ENCODE measurements around the gene DESI2.
A peak's percentile ranks its signal among the peaks of the same experiment; 100 is the strongest.

Gene DESI2

DNA sequence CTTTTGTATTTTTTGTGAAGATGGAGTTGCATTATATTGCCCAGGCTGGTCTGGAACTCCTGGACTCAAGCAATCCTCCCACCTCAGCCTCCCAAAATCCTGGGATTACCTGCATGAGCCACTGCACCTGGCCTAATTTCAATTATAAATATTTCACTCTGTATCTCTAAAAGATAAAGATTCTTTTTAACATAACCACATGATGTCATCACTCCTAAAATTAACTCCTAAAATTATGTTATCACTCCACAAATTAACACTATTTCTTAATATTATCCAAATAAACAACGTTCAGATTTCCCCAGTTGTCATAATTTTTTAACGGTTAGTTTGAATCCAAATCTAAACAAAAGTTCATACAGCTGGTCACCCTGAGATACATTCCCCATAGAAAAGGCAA, 43.0 kb downstream of the DESI2 start:
- in situ Hi-C loops (cut with MboI; ENCODE audit: low pct_unique_long_range_greater_than_20kb, low sequenced_read_pairs), result no loop called here
- no peak for DNase-seq

DNA sequence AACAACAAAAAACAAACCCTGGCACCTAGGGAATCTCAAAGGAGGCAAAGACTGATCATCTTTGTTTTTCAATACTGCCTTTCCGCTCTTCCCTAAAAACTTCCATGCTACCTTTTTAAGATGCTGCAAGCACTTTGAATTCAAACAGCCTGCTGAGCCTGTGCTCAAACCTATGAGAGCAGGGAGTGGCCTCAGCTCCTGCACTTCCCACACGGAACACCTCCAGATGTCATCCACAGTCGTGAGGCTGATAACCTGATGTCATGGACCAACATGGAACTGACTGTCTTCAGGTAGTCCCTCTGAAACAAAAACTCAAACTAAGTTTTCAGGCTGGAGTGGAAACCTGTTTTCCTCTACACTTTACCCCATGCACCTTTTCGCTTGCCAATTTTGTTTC, 46.8 kb downstream of the DESI2 start:
- in situ Hi-C loops (cut with MboI; ENCODE audit: low pct_unique_long_range_greater_than_20kb, low sequenced_read_pairs), result no loop called here
- DNase-seq, result no peak

DNA sequence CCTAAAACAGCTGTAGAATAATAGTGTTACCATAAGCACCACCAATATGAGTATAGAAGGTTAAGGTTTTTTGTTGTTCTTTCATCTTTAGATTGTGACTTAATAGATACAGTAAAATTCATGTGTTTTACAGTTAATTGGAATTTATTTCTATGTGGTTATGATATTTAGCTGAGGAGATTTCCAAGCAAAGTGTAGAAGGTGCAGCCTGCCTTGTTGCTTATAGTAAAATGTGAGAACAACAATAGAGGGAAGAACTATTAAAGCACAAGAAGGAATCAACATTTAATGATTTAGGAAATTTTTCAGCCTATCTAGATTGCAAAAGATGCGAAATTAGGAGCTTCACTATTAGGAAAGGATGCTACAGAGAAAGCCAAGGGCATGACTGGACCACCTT, 47.9 kb downstream of the DESI2 start:
- DNase-seq, result no peak
- in situ Hi-C loops (cut with MboI; ENCODE audit: low pct_unique_long_range_greater_than_20kb, low sequenced_read_pairs), result no loop called here

DNA sequence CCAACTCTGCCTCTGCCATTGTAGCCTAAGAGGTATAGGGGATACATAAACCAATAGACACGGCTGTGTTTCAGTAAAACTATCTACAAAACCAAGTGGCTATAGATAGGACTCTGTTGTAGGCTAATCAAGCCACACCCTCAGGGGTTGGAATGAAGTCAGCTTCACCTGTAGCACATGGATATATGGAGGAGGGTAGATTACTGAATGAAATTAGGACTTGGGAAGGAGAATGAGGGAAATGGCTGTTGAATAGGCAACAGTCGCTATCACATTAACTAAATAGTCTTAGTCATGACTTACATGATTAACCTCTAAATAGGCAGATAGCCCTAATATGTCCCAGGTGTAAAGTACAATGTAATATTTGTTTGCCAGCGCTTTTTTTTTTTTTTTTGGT, 49.7 kb downstream of the DESI2 start:
- in situ Hi-C loops (cut with MboI; ENCODE audit: low pct_unique_long_range_greater_than_20kb, low sequenced_read_pairs), result no loop called here
- DNase-seq, result no peak

DNA sequence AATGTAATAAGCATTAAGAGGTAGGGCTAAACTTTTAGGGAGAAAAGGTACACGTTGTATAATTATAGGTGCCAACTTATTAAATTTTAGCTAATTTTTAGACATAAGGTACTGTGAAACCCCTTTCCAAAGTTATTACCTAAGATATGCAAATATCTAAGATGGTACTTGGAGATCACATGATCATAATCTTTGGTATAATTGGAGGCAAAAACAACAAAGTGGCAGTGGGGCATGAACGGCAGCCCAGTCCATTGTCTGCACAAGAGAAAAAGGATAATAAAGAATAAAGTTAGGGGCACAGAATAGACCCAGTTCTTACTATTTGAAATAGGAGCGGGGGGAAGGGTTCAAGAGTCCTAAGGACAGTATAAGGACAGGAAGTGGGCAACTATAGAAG, 51.2 kb downstream of the DESI2 start:
- in situ Hi-C loops (cut with MboI; ENCODE audit: low pct_unique_long_range_greater_than_20kb, low sequenced_read_pairs), result no loop called here
- no peak for DNase-seq

DNA sequence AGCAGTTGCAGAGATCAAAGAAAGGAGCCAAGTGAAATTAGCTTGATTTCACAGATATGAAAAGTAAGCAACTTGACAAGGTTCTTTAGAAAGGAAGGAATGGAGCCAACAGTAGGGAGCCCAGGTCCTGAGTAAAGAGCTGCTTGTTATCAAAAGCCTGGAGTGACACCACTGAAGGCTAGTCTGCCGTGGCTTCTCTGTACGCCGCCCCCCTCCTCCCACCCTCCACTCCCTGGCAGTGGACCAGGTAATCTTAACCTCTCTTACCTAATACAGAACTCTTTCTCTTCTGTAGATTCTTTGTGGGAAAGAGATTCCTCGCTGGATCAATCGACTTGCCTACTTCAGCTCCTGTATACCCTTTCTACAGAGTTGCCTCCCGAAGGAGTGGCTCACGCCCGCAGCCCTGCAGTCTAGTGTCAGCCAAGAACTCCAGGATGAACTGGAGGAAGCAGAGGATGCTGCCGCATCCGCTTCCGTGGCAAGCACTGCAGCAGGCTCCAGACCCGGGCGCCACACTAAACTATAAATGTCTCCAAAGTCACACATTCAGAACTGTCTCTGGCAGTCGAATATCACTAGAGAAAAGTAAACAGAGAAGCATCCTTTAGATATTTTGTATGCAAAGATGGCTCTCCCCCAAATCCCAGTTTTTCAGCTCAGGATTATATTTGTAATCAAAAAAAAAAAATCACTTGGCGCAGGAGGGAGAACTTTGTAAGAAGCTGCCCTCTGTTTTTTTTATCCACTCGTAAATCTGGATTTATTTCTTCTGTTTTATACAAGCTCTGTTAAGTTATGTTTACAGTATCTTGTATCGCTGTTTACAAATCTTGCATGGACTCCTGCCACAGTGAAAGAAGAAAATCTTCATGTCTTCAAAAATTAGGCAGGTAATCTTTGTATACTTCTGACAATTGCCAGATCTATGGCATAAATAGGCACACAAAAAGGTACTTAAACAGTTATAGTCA, 52.6 kb downstream of the DESI2 start:
- in situ Hi-C loops (cut with MboI; ENCODE audit: low pct_unique_long_range_greater_than_20kb, low sequenced_read_pairs), result no loop called here
- DNase-seq, result no peak

DNA sequence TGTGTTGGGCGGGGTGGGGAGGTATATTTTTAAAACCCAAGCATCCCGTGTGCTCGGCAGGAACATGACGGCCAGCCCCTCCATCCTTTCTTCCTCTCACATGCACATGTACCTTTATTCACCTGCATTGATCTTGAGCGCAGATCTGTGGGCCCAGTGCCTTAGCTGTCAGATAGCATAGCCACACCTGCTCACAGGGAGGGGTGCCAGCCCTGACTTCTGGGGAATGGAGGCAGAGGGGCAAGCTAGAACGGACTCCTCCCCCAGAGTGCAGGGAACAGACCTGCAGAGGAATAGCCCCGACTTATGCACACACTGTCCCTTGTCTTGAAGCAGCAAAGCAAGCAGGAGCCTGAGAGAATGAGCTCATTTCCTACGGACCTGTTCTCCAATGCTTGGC, 56.1 kb downstream of the DESI2 start:
- in situ Hi-C loops (cut with MboI; ENCODE audit: low pct_unique_long_range_greater_than_20kb, low sequenced_read_pairs), result no loop called here
- no peak for DNase-seq

DNA sequence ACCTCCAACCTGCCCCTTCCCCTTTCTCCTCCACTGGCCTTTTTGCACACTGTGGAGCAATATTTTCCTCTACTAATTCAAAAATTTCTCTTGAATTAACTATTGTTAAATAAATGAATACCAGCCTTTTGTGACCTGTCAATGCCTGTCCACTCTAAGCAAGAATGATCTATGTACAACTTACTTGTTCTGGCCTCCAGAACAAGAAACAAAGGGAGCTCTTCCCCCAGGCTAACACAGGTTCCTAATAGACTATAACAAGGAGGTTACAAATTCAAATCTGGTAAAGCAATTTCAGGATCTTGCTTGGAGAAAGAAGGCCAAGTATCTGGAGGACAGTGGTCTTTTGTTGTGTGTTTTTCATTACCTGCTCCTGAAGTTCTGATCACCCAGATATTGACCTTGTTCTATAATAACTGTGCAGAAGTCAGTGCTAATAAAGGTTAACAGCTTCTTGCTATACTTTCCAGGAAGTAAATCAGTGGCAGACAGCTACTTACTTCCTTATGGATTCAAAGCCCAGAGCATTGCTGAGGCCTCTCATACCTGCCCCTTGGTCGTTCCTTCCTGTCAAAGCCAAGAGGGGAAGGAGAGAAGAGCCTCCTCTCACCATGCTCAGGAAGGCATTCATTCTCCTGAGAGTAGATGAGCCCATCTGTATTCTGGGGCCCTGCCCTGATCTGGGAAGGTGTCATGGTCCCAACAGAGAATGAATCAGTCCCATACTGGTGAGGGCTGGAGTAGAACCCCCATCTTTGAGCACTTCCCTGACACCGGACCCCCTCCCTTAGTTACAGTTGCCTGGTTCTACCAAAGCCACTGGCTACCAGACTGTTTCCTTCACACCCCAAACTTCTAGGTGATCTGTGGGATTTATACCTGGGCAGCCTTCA, 56.8 kb downstream of the DESI2 start:
- in situ Hi-C loops (cut with MboI; ENCODE audit: low pct_unique_long_range_greater_than_20kb, low sequenced_read_pairs), result no loop called here
- DNase-seq, result no peak

DNA sequence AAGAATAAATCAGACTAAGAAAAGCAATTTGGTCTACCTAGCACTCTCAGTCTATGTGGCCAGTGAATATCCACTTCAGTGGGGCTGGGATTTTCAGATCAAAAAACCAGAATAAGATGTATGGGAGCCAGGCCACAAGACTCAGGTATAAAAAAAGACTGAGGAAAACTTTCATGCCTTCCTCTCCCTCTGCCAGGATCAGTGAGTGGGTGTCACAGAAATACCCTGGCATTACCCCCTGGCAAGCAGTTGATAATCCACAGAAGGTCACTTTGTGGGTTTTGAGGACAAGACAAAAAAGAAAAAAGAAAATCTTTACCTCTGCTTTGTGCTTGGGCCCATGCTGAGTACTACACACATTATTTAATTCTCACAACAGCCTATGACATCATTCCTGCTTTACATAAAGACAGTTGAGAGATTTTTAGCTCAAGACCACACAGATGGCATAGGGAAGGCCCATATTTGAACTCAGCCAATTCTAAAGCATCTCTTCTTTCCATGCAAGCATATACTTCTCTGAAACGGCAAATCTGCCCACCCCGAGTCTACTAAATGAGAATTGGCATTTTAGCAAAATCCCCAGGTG, 57.6 kb downstream of the DESI2 start:
- no peak for DNase-seq
- in situ Hi-C loops (cut with MboI; ENCODE audit: low pct_unique_long_range_greater_than_20kb, low sequenced_read_pairs), result no loop called here

DNA sequence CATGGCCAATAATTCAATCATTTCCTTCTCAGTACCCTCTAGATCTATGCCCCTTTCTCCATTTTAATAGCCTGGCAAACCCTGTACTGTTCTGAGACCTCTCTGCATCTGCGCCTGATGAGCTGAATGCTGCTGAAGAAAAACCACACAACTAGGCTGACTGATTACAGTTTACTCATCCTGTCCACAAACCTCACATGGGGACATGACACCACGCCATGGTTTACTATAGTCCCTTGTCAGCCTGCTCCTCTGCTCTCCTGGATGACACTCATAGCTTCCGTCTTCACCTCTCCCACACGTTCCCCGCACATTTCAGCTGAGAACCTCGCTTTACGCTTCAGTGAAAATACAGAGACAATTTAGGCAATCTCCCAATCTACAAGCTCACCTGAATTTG, 59.7 kb downstream of the DESI2 start:
- no peak for DNase-seq
- in situ Hi-C loops (cut with MboI; ENCODE audit: low pct_unique_long_range_greater_than_20kb, low sequenced_read_pairs), result no loop called here

DNA sequence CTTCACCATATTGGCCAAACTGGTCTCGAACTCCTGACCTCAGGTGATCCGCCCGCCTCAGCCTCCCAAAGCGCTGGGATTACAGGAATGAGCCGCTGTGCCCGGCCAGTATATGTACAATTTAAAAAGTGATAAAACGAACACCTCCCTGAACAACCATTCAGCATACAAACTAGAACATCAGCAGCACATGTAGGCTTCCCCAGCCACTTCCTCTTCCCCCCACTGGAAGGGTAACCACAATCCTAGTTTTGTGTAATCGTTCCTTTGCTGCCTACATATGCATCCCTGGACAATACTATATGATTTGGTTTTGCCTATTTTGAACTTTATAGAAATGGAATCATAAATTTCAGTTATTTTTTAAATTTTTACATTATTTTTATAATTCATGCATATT, 60.4 kb downstream of the DESI2 start:
- in situ Hi-C loops (cut with MboI; ENCODE audit: low pct_unique_long_range_greater_than_20kb, low sequenced_read_pairs), result no loop called here

DNA sequence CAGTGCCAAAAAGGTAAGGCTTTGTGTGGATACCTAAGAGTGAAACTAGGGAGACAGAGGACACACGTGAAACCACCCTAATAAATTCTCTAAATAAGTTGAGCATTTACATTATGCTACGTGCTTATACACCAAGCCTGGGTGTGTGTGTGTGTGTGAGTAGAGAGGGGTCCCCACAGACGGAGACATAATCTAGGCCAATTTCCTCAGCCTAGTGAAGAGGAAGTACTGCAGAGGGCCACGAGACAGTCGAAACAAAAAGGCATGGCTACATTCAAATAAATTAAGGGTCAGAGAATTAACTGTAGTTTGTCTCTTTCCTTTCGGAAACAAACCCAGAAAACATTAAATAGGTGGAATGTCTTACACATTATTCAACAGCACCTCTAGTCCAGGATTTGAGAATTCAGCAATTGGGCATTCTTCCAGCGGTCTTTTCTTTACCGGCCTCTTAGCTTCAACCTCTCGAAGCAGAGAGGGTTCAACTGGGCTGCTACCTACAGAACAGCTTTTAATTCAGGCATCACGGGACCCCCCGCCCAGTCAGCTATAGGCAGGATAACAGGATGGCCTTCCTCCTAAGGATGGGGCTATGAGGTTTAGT, 75.0 kb downstream of the DESI2 start:
- in situ Hi-C loops (cut with MboI; ENCODE audit: low pct_unique_long_range_greater_than_20kb, low sequenced_read_pairs), result no loop called here
- peak; percentile 15 for DNase-seq

More for the DNA sequence above, 60.4 kb downstream of the DESI2 start:
- peak; percentile 66 for DNase-seq

DNA sequence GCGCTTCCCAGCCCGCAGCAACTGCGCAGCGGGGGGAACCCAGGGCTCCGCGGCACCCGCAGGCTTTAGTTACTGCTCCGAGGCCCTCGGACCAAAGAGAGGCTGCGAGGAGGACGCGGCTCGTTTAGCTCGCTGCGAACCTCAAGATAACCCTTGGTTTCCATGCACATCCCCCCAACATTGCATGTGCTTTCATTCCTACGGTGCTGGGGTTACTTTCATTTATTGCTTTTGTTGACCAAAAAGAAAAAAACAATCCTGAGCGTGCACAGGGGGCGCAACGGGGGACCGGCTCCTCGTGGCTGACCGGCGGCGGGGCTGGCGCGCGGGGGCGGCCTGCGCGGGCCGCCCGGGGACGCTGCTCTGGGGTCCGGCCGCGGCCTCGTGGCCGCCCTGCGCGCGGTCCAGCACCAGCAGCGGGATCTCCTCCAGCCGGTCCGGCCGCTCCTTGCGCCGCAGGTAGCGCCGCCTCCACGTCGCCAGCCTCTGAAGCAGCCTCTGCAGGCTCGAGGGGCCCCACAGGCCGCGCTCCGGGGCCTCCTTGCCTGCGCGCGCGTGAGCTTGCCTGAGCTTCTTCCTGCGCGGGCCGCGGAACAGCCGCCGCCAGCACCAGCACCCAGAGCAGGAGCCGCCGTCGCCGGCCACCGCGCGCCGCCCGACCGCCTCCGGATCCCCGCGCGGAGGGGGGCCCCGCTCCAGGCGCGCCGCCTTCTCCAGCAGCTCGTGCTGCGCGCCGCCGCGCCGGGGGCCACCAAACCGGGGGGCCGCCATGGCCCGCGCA, 77.4 kb downstream of the DESI2 start:
- in situ Hi-C loops (cut with MboI; ENCODE audit: low pct_unique_long_range_greater_than_20kb, low sequenced_read_pairs), result no loop called here
- DNase-seq, result no peak

DNA sequence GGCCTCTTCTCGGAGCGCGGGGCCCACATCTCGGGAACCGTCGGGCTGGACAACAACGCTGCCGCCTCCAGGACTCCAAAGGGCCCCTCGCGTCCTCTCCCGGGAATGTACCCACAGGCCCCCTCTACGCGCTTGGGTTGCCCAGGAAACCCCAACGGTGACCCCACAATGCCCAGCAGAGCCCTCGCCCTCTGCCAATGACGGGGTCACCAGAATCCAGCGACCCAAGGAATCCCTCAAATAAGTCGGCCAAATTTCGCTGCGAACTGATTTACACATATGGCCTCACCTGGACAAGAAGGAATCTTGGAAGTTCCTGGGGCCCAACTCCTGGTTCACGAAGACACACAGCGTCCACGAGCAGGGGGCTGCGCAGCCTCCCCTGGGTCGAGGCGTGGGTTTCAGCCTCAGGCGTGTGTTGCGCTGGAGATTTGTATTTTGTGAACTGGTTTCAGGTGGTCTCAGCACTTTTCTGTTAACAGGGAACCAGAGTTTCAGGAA, 78.1 kb downstream of the DESI2 start:
- in situ Hi-C loops (cut with MboI; ENCODE audit: low pct_unique_long_range_greater_than_20kb, low sequenced_read_pairs), result no loop called here

DNA sequence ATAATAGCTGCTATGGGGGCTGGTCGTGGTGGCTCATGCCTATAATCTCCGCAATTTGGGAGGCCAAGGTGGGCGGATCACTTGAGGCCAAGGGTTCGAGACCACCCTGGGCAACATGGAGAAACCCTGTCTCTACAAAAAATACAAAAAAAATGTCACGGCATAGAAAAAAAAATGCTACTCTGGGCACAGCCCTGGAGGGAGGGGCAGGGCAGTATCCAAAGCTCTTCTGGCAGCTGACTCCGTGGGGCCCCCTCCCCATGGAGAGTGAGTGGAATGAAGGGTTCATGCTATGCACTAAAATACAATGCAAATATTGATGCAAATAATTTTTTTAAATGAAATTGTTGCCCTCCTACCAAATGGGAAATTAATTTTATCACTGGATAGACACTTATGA, 78.7 kb downstream of the DESI2 start:
- no peak for DNase-seq
- in situ Hi-C loops (cut with MboI; ENCODE audit: low pct_unique_long_range_greater_than_20kb, low sequenced_read_pairs), result no loop called here

More for the DNA sequence above, 78.1 kb downstream of the DESI2 start:
- no peak for DNase-seq

DNA sequence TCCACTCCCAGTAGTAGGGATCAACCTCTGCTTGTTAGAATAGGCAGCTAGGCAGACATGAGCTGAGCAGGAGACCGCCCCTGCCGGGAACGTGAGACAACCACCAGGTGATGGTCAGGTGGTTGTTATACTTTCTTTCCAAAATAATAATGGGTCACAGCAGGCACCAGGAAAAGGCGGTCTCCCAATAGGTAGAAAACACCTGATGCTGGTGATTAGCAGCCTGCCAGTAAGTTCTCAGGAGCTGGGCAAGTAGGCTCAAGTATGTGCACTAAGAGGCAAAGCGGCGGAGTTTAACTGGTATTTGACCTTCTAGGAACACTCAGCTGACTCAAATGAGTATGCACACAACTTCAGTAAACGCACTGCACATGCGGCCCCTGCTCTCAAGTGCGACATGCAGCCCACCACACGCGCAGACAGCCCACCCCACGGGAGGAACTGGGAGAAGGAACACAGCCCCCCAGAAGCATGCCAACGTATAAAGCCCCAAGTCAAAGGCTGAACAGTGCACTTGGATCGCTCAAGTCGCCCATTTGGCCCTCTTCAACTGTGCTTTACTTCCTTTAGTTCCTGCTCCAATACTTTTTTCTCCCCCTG, 80.0 kb downstream of the DESI2 start:
- in situ Hi-C loops (cut with MboI; ENCODE audit: low pct_unique_long_range_greater_than_20kb, low sequenced_read_pairs), result no loop called here
- DNase-seq, result no peak

DNA sequence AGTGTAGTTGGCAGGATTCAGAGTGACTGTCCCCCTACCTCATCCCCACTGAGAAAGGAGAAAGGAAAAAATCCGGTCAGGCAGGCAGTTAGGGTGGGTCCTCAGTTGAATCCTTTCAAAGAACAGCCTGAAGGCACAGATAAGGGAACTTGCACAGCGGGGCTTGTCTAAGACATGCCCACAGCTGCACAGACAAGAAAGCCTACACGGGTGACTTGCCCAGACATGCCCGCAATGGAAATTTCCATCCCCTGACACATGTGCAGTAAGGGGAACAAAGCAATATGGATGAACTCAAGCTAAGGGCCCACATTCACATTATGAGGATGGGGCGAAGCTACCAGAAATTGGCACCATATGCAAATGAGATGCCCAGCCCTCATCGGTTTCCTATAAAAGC, 82.5 kb downstream of the DESI2 start:
- peak; percentile 64 for DNase-seq
- in situ Hi-C loops (cut with MboI; ENCODE audit: low pct_unique_long_range_greater_than_20kb, low sequenced_read_pairs), result no loop called here

DNA sequence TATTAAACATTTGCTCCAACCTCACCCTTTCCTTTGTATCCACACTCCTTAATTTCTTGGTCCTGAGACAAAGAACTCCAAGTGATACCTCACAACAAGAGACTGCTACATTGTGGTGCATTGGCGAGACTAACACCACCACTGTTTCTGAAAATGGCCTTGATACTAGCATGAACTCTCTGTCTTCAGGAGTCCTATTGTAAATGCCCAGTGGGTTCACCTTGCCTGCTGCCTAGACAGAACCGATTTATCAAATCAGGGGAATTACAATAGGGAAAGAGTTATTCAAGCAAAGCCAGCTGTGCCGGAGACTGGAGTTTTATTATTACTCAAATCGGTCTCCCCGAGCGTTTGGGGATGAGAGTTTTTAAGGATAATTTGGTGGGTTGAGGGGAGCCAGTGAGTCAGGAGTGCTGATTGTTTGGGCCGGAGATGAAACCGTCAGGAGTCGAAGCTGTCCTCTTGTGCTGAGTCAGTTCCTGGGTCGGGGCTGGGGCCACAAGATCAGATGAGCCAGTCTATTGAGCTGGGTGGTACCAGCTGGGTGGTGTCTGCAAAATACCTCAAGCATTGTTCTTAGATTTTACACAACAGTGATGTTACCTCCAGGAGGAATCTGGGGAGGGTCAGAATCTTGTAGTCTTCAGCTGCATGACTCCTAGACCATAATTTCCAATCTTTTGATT, 83.1 kb downstream of the DESI2 start:
- in situ Hi-C loops (cut with MboI; ENCODE audit: low pct_unique_long_range_greater_than_20kb, low sequenced_read_pairs), result no loop called here
- DNase-seq, result no peak
